K562 (cell line): Measurements from ENCODE around the gene SORCS1.

Experiments used
- ELF1 ChIP-seq: fragments of 200-800 bp; sonication (Bioruptor generic); IDR thresholded peaks from 2 replicates; pipeline ENCODE4 v1.6.1; 2016; ENCODE audit warnings: missing genetic modification characterization, missing compliant biosample characterization
- MEF2D ChIP-seq: conservative IDR thresholded peaks from 2 replicates; pipeline ENCODE4 v1.6.1; 2016; ENCODE audit warnings: low read depth, missing genetic modification characterization, missing compliant biosample characterization
- SIN3B ChIP-seq: fragments of 450-650 bp; IDR thresholded peaks from 2 replicates; pipeline ENCODE4 v1.6.1; 2017; ENCODE audit warnings: low read depth, mild to moderate bottlenecking, moderate library complexity
- TEAD4 ChIP-seq, 2 experiments: sonication (generic) in 1 of 2; formaldehyde crosslinking in 1 of 2; IDR thresholded peaks; 2 replicates each; pipeline versions ENCODE4 v1.6.1 to v1.8.0; 2012 to 2022; ENCODE audit warnings: borderline replicate concordance in 1 of 2, inconsistent platforms in 1 of 2, low read length in 1 of 2, mild to moderate bottlenecking in 1 of 2, missing genetic modification reagents in 1 of 2
- USF2 ChIP-seq: sonication (generic); formaldehyde crosslinking; IDR thresholded peaks from 2 replicates; pipeline ENCODE4 v1.5.0; 2020; ENCODE audit warnings: missing genetic modification reagents
- TF ChIP-seq, protein P1 (sequence below): sonication (generic); formaldehyde crosslinking; IDR thresholded peaks from 2 replicates; pipeline ENCODE4 v1.8.1; 2023; ENCODE audit warnings: missing genetic modification reagents, mild to moderate bottlenecking, borderline replicate concordance

DNA sequence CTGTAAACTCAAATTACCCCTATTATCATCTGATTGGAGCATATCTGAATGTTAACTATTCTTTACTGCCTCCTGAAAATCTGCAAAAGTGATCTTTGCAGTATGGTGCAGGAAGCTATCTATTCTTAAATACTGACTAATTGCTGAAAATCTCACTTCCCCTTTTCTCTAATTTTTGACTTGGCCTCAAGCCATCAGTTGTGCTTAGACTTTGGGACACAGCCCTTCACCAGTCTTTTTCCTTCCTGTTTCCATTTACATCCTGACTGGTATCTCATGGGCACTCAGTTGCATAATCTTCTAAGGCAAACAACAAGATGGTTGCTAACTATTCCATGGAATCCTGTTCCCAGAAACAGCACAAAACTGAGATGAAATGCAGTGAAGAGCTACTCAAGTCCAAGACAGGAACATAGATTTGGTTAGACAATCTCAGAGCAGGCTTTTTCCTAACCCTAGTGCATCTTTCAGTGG is 228.5 kb downstream of the SORCS1 start:
- TF ChIP-seq SIN3B (no peak), MEF2D (tag) (no peak), ELF1 (tag) (no peak), USF2 (CRISPR knock-in tag) (no peak), TEAD4 (IDR thresholded peaks at IDR 0.05; ENCODE audit: low read length) (no peak), TEAD4 (CRISPR knock-in tag; IDR thresholded peaks at IDR 0.05; ENCODE audit: borderline replicate concordance) (no peak)
- TF ChIP-seq, protein P1, sequence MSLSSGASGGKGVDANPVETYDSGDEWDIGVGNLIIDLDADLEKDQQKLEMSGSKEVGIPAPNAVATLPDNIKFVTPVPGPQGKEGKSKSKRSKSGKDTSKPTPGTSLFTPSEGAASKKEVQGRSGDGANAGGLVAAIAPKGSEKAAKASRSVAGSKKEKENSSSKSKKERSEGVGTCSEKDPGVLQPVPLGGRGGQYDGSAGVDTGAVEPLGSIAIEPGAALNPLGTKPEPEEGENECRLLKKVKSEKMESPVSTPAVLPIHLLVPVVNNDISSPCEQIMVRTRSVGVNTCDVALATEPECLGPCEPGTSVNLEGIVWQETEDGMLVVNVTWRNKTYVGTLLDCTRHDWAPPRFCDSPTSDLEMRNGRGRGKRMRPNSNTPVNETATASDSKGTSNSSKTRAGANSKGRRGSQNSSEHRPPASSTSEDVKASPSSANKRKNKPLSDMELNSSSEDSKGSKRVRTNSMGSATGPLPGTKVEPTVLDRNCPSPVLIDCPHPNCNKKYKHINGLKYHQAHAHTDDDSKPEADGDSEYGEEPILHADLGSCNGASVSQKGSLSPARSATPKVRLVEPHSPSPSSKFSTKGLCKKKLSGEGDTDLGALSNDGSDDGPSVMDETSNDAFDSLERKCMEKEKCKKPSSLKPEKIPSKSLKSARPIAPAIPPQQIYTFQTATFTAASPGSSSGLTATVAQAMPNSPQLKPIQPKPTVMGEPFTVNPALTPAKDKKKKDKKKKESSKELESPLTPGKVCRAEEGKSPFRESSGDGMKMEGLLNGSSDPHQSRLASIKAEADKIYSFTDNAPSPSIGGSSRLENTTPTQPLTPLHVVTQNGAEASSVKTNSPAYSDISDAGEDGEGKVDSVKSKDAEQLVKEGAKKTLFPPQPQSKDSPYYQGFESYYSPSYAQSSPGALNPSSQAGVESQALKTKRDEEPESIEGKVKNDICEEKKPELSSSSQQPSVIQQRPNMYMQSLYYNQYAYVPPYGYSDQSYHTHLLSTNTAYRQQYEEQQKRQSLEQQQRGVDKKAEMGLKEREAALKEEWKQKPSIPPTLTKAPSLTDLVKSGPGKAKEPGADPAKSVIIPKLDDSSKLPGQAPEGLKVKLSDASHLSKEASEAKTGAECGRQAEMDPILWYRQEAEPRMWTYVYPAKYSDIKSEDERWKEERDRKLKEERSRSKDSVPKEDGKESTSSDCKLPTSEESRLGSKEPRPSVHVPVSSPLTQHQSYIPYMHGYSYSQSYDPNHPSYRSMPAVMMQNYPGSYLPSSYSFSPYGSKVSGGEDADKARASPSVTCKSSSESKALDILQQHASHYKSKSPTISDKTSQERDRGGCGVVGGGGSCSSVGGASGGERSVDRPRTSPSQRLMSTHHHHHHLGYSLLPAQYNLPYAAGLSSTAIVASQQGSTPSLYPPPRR (CRISPR knock-in tag) = no peak
